ENCODE data around the gene PARP16.
"Not testable (repeated sequence)": the region's sequence is repeated elsewhere in the genome, so short reads cannot be mapped to it uniquely, and the experiment has no call there.

The PARP16 gene

DNA sequence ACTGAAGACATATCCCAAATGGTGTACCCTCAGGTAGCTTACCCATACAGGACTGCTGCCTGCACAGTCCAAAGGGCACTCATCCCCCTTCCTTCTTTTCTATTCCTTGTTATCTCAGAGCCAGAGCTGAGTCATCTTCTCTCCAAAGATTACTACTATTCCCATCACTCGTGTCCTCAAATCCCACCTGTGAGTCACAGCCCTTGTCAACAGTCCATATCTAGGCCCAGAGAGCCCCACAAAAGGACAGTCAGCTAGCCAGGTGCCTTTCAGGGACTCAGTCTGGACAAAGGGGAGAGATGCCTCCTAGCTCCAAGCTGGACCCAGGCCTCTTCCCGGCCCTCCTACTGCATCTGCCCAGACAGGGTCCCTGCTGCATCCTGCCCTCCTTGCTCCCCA, 11.0 kb downstream of the PARP16 start:
- no peak for DNase-seq (ENCODE audit: low read depth)

DNA sequence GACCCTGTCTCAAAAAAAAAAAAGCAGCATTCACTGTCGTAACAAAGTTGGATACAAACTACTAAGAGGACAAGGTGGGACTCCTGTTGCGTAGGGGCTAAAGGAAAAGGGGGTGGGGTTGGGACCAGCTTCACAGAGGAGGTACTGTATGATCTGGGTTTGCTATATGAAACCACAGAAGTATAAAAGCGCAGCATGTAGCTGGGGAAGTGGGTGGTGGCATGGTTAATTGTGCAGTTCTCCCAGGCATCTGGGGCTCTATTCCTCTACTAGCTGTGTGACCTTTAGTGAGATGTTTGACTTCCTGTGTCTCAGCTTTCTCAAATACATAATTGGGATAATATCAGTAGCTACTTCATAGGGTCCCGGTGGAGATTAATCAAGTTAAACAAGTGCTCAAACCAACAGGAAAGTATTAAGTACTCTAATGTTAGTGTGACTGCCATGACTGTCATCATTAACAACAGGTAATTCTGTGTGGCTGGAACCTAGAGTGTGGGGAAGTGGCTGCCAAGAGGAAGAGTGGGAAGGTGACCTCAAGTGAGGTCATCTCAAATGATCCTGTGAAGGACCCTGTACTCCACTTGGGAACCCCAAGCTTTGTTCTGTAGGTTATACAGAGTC, 11.5 kb downstream of the PARP16 start:
- DNase-seq (ENCODE audit: low read depth): no peak

GRCh38 chr15:65270811-65271545, 15.7 kb downstream of the PARP16 start:
- not testable (repeated sequence) for DNase-seq (ENCODE audit: low read depth)

DNA sequence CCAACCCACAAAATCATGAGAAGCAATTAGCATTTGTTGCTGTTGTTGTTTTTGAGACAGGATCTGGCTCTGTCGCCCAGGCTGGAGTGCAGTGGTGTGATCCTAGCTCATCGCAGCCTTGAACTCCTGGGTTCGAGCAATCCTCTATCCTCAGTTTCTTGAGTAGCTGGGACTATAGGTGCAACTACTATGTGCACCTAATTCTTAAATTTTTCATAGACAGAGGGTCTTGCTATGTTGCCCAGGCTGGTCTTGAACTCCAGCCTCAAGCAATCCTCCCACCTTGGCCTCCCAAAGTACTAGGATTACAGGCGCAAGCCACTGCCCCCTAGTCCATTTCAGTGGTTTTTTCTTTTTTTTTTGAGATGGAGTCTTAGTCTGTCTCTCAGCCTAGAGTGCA, 18.3 kb downstream of the PARP16 start:
- DNase-seq (ENCODE audit: low read depth): no peak

GRCh38 chr15:65266469-65266868, 20.2 kb downstream of the PARP16 start:
- DNase-seq (ENCODE audit: low read depth): no peak

- no peak for DNase-seq (ENCODE audit: low read depth)
Measured at GRCh38 chr15:65264863-65265430, 21.7 kb downstream of the PARP16 start.

GRCh38 chr15:65263313-65263712, 23.4 kb downstream of the PARP16 start:
- DNase-seq (ENCODE audit: low read depth): no peak

- DNase-seq (ENCODE audit: low read depth): no peak
Measured at GRCh38 chr15:65260968-65261367, 25.7 kb downstream of the PARP16 start.

- no peak for DNase-seq (ENCODE audit: low read depth)
Measured at GRCh38 chr15:65259367-65259797, 27.3 kb downstream of the PARP16 start.

DNA sequence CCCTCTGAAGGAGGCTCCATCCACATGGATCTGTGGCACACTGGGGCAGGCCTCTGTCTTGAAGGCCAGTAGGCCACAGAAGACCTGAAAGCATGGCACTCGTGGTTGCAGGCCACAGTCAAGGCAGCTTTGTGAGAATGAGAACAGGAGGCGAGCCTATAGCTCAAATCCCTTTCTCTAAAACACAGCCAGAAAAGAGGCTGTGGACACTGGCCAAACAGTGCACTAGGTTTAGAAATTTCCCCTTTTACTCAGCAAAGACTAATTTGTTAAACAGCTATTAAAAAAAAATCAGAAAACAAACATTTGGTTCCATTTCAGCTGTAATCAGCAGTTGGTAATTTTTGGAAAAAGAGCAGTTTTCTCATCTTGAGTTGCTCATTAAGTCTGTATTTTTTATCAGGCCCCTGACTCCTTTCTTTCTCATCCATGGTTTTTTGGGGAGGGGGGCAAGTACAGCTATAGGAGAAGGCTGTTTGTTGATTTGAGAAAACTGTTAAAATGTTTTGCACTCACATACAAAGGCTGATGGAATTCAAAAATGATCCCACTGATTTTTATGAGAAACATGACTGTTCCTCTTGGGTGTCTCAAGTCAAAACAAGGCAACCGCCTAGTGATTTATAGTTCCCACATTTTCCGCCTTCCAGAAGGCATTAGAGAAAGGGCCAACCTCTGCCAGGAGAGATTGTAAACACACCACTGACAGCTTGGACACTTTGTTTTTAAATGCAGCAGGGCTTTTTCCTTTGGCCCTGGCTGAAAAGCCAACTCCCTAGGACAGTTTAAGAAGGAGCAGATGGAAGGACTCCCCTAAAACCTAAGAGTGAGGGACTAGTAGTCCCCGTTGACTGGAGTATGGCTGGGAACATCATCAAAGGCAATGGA, 28.1 kb downstream of the PARP16 start:
- DNase-seq (ENCODE audit: low read depth): no peak

DNA sequence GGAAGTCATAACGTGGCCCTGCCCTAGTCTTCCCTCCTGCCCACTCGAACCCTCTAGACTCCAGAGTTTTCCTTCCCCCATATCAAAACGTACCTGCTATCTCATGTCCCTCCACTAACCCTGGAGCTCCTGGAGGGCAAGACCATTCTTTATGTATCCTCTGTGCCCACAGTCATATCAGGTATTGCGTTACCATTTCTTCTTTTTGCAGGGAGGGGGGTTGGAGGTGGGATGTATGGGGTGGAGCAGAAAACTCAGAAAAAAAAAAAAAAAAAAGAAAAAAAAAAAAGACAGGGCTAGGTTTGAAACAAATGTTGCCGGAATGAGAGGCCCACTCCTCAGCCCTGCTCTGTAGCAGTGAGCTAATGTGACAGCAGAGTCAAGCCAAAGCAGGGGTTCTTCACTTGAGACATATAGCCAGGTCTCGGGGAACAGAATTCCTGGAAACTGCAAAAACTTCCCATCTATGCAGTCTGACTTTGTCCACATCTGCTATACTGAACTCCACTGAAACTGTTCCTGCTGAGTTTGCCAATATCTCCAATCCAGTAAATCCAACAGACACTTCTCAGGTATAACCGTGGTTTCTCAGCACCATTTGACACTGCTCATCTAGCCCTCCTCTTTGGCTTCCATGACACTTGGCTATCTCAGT, 31.1 kb downstream of the PARP16 start:
- DNase-seq (ENCODE audit: low read depth): no peak

GRCh38 chr15:65254758-65255157, 31.9 kb downstream of the PARP16 start:
- DNase-seq (ENCODE audit: low read depth): no peak

GRCh38 chr15:65254356-65254755, 32.3 kb downstream of the PARP16 start:
- no peak for DNase-seq (ENCODE audit: low read depth)

GRCh38 chr15:65249641-65250040, 37.0 kb downstream of the PARP16 start:
- peak; percentile 61 for DNase-seq (ENCODE audit: low read depth)

DNA sequence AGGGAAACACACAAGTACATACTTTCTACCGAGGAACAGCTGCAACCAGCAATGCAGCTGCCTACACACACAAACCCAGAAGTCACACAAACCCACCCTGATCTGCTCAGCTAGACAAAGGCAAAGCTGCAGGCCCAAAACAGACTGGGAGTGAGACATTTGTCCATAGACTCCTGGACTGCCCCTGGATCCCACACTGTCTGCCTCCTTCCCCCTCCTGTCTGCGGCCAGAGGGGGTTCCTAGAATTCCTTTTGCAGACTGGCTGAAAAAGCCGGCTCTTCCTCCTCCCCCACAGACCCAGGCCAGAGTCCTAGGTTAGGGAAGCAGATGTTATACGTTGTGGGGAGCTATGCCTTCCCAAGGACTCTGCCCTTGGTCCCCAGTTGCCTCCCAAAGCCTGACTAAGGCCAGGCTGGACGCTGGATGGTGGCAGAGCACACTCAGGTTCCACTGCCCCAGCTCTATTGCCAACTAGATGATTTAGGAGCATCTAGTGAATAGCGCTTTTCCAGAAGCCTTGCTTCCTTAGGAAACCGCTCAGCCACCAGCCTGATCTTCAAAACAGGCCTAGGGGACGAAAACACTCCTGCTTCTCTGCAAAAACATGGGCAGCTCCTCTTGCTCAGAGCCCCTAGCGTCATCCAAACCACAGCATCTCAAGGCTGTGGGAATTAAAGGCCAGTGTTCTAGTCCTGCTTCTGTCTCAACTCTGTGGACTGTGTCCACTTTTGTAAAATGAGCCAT, 38.0 kb downstream of the PARP16 start:
- no peak for DNase-seq (ENCODE audit: low read depth)

DNA sequence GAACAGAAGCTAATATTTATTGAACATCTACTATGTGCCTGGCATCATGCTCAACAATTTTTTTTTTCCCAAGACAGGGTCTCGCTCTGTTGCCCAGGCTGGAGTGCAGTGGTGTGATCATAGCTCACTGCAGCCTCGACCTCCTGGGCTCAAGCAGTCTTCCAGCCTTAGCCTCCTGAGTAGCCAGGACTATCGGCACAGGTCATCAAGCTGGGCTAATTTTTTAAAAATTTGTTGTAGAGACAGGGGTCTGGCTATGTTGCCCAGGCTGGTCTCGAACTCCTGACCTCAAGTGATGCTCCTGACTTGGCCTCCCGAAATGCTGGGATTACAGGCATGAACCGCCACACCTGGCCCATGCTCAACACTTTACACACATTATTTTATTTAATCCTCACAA, 39.7 kb downstream of the PARP16 start:
- DNase-seq (ENCODE audit: low read depth): no peak

- DNase-seq (ENCODE audit: low read depth): no peak
Measured at GRCh38 chr15:65246026-65246714, 40.5 kb downstream of the PARP16 start.

GRCh38 chr15:65245096-65245856, 41.4 kb downstream of the PARP16 start:
- no peak for DNase-seq (ENCODE audit: low read depth)

DNA sequence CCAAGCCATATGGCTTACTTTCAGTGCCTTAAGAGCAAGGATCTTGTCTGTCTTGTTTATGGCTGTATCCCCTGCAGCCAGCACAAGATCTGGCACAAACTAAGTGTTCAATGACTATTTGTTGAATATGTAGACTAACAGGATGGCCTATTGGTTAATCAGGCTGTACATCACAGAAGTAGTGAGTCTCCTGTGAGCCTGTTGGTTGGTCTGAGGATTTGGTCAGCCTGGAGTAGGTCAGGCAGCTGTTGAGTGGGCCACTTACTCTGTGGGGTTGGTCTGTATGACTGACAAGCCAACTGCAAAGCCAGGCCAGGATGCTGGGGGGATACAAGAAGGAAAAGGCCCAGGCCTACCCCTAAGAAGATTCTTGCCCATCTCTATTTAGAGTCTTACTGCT, 42.0 kb downstream of the PARP16 start:
- DNase-seq (ENCODE audit: low read depth): no peak

- not testable (repeated sequence) for DNase-seq (ENCODE audit: low read depth)
Measured at GRCh38 chr15:65236443-65236842, 50.2 kb downstream of the PARP16 start.
